ENCODE data around the gene C1QTNF6.
"Not testable (repeated sequence)": the region's sequence is repeated elsewhere in the genome, so short reads cannot be mapped to it uniquely, and the experiment has no call there.

C1QTNF6 gene

DNA sequence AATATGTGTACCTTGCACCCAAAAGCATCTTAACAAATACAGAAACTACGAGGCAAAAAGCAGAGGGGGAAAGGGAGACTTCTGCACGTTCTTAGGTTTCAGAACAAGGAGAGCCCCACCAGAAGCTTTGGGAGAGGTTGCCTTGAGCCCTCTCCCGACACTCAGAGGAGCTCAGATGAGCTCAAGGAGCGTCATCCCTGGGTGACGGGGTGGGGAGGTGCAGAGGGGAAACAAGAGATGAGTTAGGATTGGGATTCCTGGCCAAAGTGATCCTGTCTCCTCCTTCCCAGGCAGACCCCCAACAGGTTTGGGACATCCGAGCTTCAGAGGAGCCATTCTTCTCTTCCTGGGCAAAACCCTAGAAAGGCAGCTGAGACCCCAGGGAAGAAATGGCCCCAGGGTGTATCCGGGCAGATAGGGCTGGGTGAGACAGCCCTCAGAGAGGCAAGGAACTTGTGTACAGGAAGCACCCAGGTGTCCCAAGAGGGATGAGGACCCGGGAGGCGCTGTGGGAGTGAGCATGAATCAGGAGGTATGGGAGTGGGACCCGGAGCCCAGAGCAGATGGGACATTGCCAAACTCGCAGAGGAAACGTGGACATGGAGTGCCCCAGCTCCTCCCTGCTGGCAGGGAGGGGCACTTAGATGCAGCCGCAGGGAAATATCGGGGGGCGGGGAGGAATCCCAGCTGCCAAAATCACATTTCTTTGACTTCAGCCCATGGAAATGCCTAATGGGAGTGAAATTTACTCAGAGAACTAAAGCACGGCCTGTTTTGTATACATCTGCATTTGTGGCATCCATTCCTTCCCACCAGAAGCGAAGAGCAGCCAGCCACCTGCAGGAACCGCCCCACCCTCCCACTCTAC lies 12.4 kb downstream of the C1QTNF6 start:
- DNase-seq = no peak

DNA sequence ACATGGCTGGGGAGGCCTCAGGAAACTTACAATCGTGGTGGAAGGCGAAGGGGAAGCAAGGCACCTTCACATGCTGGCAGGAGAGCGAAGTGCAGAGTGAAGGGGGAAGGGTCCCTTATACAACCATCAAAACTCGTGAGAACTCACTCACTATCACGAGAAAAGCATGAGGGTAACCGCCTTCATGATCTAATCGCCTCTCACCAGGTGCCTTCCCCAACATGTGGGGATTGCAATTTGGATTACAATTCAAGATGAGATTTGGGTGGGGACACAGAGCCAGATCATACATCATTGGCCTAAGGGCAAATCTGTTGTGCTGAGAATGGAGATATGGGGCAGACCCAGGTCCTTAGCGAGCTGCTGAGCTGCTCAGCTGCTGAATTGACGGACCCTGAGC lies 13.1 kb downstream of the C1QTNF6 start:
- no peak for DNase-seq

DNA sequence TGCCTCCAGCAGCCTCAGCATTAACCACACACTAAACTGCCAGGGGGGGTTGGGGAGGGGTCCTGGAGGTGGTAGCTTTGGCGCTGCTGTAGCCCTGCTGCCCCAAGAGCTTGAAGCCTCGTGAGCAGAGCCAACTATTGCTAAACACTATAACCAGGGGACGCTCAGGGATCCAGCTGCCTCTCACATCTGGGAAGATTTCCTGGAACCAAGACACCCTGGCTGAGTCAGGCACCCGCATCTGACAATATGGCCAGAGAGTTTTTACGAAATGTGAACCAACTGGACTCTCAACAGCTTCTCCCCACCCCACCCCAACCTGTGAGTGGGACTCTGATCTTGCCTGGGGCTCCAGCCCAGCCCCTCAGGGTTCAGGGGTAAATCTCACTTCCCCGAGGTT lies 14.3 kb downstream of the C1QTNF6 start:
- DNase-seq = peak; percentile 43

DNA sequence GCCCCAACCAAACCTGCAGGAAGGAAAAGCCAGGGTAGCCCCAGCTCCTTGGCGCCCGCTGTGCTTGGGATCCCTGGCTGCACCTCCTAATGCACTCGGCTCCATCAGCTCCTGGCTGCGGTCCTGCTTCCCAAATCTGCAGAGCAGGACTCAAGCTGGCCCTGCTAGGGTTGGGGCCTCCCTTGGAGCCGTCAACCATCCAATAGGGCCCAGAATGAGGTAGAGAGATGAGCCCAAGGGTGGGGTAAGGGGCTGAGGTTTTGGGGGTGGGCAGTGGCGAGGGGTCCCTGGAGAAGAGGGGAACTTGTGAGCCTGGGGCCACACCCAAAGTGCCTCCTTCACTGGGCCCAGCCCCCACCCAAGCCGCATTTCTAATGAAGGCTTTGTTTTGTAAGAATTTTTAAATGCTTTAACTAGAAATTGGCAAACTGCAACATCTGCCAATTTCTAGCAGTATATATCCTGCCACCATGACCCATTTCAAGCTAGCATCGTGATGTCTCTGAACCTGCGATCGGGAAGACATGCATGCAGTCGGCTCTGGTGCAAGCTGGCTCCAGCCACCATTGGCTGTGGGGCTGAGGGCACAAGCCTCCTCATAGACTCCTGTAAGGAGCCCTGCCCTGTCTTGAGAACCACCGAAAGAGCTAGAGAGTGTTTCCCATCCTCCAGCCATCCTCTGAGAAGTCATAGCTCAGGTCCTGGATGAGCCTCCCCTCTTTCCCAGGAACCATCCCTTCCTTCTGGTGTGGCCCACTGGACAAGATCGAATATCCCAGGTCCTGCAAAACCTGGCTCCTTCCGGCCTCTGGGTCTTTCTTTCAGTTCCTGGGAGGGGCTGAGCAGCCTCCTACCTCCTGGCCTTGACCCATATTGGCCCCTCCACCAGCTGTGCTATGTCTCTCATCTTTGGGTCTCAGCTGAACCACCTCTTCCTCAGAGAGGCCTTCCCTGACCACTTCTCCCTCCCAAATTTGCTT lies 15.5 kb downstream of the C1QTNF6 start:
- no peak for DNase-seq

DNA sequence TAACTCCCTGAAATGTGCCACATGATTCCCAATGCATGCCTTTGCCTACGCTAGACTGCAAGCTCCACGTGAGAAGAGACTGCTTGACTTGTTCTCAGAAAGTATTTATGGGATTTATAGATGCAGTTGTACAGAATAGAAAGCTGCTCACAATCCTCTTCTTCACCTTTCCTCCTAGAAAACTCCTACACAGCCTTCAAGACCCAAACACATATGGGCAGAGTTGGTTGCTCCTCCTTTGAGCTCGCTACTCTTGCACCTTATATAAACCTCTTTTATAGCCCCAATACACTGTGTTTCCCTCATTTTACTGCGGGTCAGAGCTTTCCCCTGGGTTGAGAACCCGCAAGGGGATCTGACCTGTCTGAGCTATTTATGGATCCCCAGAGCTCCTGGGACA lies 16.4 kb downstream of the C1QTNF6 start:
- no peak for DNase-seq

DNA sequence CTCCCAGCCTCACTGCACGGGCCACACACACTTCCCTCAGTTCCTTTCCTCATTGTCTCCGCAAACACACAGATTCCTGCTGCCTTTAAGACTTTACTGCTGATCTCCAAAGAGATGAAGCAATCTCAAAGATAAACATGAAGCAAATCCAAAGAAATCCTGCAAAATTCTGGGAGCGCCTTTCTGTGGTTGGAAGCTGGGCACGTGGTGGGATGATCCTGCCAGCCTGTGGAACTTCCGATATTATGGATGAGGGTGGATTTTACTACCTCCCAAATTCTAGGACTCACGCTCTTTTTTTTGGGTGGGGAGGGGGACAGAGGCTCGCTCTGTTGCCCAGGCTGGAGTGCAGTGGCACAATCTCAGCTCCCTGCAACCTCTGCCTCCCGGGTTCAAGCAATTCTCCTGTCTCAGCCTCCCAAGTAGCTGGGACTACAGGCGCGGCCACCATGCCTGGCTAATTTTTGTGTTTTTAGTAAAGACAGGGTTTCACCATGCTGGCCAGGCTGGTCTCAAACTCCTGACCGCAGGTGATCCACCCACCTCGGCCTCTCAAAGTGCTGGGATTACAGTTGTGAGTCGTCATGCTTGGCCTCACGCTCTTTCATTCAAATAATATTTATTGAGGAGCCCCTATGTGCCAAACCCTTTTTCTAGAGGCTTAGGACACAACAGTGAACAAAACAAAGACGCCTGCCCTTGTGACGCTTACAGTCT lies 17.2 kb downstream of the C1QTNF6 start:
- not testable (repeated sequence) for DNase-seq

DNA sequence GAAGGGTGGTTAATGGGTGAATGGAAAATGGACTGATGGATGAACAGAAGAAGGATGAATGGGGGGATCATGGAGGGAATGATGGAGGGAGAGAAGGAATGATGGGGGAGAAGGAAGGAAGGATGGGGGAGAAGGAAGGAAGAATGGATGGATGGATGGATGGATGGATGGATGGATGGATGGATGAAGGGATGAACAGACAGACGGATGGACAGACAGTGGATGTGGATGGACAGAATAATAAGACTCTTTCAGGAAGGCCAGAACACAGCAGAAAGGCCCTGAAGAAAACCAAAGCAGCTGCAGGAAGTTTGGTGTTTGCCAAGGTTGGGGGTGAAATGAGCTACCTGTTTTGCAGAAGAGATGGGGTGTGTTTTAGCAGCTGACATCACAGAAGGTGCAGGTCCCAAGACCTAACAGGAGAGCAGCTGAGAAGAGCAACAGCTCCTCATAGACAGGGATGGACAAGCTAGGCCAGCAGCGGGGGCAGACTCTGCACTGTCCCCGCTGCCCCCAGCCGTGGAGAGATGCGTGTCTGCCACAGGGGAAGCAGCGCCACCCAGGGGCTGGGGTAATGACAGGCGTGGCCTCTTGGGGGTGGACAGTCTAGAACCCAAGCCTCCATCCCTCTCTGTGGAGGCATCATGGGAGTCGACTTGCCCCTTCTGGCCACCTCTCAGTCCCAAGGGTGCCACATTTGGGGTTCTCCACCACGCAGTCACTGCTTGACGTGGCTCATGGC lies 17.9 kb downstream of the C1QTNF6 start:
- no peak for DNase-seq

DNA sequence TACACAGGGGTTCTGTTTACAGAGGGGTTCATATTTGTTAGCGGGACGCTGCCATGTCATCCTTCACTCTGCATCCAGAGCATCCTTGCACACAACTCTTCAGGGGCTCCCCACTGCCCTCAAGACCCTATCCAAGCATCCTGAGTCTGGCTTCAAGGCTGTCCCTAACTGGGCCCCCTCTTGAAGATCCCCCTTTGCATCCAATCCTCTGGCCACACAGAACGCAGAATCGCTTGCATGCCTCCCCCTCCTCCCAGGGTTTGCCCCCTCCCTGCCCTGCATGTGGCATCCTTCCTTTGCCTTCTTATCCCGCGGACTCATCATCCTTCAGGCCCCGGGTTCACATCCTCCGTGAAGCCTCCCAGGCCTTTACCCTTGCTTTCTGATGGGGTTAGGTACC lies 18.6 kb downstream of the C1QTNF6 start:
- DNase-seq = no peak

DNA sequence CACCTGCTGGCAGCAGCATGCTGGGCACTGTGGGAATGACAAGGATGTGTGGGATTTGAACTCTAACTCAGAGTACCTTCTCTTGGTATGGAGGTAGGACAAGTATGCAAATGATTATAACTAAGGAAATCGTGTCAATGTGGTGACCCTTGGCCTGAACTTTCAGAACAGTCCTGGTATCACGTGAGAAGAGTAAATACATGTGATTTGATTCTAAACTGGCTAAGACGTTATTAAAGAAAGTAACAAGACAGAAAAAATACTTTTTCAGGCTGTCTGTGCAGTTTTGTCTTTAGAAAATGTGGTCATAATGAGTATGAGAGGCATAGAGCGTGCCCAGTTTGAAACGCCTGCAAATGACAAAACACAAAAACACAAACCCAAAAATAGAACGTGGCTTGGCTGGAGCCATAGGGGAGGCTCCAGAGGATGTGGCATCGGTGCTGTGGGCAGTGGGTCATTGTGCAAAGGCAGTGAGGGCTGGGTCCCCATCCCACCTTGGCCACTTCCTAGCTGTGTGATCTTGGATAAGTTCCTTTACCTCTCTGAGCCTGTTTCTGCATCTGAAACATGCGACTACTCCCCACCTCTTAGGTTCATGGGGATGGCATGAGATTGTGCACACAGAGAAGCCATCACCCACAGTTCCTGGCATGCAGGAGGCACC lies 19.9 kb downstream of the C1QTNF6 start:
- DNase-seq = no peak

DNA sequence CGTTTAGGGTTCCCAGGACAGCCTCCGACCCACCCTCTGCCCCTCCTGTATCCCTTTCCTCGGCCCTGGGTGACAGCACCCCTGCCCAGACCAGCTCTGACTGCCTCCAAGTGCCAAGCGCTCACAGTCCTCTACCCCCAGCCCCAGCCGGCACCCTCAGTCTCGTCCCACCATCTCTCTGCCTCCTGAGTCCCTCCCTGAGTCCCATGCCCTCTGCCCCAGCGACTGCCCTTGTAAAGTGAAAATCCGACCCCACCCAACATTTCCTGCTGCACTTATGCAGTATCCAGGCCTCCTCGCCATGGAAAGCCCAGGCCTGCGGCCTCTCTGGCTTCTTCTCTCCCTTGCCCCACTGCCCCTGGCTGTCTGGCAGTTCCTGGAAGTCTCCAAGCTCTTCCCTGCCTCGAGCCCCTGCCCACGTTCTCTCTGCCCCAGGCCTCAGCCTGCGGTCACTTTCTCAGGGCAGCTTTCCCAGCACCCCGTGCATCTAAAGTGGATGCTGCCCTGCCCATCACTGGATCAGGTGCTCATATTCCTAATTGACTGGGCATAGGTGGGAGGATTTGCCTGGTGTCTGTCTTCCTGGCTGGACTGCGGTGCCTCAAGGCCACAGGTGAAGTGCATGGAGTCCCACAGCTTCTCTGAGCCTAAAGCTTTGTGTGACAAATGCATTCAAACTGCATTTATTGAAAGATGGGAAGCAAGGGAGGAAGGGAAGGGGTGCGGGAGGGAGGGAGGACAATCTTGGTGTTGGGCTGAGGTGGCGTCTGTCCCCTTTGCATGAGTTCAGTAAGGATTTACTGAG lies 20.7 kb downstream of the C1QTNF6 start:
- DNase-seq = no peak

DNA sequence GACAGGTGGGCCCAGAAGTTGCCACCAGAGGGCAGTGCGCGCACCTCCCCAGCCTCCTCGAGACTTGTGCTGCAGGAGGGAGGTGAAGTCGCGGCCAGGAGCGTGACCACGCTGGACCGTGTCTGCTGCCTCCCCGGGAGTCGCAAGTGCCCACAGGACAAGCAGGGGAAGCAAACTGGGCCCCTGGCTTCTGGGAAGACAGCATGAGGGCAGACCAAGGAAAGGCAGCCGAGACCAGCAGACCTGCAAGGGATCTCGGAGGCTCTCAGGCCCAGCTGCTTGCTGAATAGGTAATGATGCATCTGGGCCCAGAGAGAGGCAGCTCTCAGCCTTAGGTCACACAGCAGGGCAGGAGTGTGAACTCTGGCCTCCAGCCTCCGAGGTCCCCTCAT lies 21.4 kb downstream of the C1QTNF6 start:
- peak; percentile 65 for DNase-seq

DNA sequence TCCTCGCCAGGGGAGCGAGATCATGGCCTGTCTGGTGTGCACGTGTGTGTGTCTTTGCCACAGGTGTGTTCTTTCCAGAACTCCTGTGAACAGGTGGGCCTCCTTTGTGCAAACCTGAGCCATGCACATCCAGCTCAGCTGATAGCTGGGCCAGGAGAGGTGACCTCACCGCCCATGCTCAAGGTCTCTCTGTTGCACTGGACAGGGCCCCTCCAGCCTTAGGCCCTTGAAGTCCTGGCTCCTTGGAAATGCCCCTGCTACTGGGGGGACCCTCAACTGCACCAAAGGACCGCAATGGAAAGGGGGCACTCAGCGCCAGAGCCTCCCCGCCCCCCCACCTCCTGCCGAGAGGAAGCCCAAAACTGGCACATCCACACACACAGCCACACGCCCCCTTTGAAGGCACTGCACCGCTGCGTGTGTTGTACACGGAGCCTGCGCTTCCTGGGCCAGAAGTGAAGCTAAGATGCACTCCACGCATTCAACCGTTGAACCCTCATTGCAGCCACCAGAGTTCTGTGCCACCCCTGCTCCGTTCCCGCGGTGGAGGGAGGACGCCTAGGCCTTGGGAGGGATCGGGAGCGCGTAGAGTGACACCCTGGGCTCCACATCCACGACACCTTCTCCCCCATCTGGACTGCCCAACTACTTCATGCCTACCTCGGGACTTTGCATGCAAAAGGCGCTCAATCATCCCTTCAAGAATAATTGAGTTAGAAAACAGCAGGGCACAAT lies 21.9 kb downstream of the C1QTNF6 start:
- DNase-seq = no peak

DNA sequence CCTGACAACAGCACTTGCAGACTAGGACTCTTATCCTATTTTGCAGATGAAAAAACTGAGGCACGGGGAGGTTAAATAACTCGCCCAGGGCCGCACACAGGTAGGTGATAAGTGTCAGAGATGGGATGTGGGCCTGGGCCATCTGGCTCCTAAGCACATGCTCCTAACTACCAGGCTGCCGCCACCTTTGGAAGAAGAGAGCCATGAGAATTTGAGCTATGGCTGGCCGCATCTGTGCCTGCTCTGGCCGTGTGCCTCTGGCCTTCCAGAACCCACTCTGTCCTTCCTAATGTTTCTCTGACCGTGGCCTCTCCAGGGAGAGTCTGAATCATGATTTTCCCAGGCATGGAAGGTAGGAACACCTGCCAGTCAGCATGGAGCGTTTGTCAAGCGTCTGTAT lies 23.0 kb downstream of the C1QTNF6 start:
- no peak for DNase-seq

DNA sequence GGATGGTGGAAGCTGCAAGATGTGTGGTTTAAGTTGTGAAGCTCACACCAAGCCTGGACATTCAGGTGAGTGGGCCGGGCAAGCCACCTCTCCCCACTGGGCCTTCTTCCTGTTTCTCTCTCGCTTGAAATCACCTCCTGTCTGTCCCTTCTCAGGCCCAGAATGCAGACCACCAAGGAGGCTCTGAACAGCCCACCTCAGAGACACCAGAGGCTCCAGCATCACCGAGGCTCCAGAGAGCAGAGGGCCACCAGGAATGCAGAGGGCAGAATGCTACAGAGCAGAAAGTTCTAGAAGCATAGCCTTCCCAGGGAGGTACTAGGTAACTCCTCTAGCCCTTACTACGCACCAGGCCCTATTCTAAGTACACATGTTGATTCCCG lies 23.6 kb downstream of the C1QTNF6 start:
- DNase-seq = no peak

DNA sequence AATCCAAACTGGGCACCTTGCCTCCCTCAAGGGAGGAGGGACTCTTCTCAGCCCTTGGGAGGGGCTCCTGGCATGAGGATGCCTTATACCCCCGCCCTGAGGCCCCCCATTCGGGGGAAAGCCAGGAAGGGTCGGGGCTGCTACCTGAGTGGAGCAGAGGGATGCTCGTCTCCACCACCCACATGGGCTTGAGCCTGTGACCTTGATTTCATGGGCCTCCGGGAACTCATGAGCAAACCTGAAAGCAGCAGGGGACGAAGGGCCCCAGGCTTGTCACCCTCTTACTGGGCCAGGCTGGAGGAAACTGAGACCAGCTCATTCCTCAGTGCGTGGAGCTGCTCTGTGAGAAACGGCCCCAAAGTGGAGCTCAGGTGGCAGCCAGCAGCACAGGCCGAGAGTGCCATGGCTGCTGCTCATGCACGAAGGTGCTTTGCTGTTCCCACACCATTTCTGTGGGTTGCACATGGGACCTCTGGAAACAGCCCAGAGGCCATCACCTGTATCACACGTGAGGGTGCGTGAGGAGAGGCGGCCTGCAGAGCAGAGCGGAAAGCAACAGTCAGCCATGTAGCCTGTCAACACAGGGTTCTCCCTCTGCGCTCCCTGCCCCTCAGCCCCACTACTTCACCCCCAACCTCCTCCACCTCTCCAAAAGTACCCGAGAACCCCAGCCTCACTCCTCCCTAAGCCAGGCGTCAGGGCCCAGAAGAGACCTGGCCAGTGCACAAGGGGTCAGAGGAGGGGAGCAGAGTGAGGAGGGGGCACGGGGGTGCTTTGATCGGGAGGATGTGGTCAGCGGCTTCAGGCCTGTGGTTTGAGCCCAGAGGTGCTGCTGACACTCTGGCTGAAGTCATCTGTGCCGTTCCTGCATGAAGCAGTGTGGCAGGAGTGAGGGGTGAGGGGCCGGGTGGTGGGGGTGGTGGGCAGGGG lies 24.2 kb downstream of the C1QTNF6 start:
- no peak for DNase-seq

DNA sequence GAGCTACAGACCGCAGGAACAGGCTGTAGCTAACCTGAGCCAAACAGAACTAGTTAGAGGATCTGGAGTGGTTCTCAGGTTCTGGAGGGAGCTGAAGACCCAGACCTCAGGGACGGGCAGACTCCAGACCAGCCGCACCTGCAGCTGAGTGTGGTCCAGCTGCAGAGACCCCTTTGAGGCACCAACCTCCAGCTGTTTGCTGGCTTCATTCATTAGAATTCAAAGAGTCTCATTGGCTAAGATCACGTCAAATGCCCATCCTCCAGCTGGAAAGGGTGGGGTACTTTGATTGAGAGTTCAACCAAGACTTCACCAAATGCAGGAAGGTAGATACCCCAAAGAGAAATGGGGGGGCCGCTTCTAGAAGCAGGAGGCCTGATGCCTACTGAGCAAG lies 25.0 kb downstream of the C1QTNF6 start:
- no peak for DNase-seq

DNA sequence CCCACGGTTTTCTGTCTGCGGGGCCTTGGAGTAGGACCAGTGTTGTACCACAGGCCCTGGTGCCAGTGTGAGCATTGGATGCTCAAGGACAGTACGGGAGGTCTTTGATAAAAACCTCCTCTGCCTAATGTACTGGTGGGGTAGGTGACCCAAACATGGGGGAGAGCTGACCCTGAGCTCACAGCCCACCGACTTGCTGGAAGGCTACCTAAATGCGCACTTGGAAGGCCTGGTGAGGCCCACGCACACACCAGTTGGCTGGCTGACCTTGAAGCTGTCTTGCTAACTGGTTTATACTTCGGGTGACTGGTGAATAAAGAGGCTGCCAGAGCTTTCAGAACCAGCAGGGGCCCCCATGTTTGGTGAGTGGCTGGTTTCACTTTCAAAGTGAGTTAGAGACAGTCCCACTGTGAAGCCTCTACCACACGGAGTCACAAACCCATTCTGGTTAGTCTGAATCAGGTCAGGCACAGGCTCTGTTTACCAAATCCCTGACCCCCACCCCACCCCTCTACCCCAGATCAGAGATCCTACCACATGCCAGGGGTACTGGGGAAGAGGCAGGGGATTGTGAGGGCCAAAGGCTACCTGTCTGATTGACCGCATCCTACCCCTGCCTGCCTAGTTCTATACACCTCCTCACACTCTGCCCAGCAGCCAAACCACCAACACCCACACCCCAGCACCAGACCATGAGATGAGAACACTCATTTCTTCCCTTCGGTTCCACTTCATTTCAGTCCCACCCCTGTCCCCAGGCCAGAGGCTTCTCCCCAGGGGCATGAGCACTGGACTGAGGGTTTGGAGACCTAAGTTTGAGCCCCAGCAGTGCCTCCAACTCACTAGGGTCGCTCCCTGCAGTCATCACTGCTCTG lies 25.6 kb downstream of the C1QTNF6 start:
- DNase-seq = no peak

DNA sequence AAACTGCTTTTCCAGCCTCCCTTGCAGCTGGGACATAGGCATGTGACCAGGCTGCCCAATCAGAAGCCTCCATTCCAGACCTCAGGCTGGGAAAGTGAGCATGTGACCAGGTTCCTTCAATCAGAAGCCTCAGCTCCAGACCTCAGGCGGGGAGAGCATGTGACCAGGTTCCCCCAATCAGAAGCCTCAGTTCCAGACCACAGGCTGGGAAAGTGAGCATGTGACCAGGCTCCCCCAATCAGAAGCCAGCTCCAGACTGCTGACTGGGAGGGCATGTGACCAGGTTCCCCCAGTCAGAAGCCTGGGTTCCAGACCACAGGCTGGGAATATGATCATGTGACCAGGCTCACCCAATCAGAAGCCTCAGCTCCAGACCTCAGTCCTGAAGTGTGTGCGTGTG lies 26.6 kb downstream of the C1QTNF6 start:
- no peak for DNase-seq
